Ovary (tissue), 3 donors: ENCODE measurements around the gene PEX11A.

Experiments used
- CTCF ChIP-seq, 3 donors: fragments of 450-650 bp in 2 of 3; fragments of 200-600 bp in 1 of 3; IDR thresholded peaks; one replicate each; pipeline versions ENCODE4 v1.5.1 to v1.8.0; 2016 to 2022; ENCODE audit warnings: antibody characterized with exemption in 3 of 3, mild to moderate bottlenecking in 1 of 3
- EP300 ChIP-seq: sonication (generic); formaldehyde crosslinking; IDR thresholded peaks from one replicate; pipeline ENCODE4 v1.6.1; 2017; ENCODE audit warnings: antibody characterized with exemption
- POLR2A ChIP-seq: fragments of 450-650 bp; IDR thresholded peaks from one replicate; pipeline ENCODE4 v1.6.1; 2017; ENCODE audit warnings: antibody characterized with exemption, mild to moderate bottlenecking, moderate library complexity
- donor health status: DM: no; HTN: no; CAD: no.

- TF ChIP-seq CTCF (IDR thresholded peaks at IDR 0.05) (no peak), POLR2A (no peak), EP300 (no peak)
Measured at GRCh38 chr15:89666858-89667705, 23.5 kb downstream of the PEX11A start.
